Skeletal muscle satellite cell (primary cell): ENCODE results near the gene IRF1.

Source experiments
- H3K27me3 ChIP-seq: 2 replicates; pipeline ENCODE4 v1.7.0; 2013; ENCODE audit warnings: low read length; ENCODE audit not compliant: control insufficient read depth, insufficient read depth
- H3K36me3 ChIP-seq: 2 replicates; pipeline ENCODE4 v1.7.0; 2013; ENCODE audit warnings: mild to moderate bottlenecking, control low read depth, low read length; ENCODE audit not compliant: insufficient read depth
- H3K4me1 ChIP-seq: 2 replicates; pipeline ENCODE4 v1.7.0; 2013; ENCODE audit warnings: low read length; ENCODE audit not compliant: control insufficient read depth, insufficient read depth
- H3K4me2 ChIP-seq: 2 replicates; pipeline ENCODE4 v1.7.0; 2013; ENCODE audit warnings: mild to moderate bottlenecking, low read length
- H3K4me3 ChIP-seq: 2 replicates; pipeline ENCODE4 v1.7.0; 2013; ENCODE audit warnings: low read length
- H3K9ac ChIP-seq: 2 replicates; pipeline ENCODE4 v1.7.0; 2013; ENCODE audit warnings: mild to moderate bottlenecking, low read depth, low read length, moderate library complexity
- H3K9me3 ChIP-seq: replicated peaks from 2 replicates; pipeline ENCODE4 v1.7.0; 2013; ENCODE audit warnings: mild to moderate bottlenecking, control low read depth, low read length

IRF1 gene

GRCh38 chr5:132460846-132461568, 29.6 kb downstream of the IRF1 start:
- no peak overlapping the region for H3K4me3 ChIP-seq
- no peak overlapping the region for H3K9ac ChIP-seq

DNA sequence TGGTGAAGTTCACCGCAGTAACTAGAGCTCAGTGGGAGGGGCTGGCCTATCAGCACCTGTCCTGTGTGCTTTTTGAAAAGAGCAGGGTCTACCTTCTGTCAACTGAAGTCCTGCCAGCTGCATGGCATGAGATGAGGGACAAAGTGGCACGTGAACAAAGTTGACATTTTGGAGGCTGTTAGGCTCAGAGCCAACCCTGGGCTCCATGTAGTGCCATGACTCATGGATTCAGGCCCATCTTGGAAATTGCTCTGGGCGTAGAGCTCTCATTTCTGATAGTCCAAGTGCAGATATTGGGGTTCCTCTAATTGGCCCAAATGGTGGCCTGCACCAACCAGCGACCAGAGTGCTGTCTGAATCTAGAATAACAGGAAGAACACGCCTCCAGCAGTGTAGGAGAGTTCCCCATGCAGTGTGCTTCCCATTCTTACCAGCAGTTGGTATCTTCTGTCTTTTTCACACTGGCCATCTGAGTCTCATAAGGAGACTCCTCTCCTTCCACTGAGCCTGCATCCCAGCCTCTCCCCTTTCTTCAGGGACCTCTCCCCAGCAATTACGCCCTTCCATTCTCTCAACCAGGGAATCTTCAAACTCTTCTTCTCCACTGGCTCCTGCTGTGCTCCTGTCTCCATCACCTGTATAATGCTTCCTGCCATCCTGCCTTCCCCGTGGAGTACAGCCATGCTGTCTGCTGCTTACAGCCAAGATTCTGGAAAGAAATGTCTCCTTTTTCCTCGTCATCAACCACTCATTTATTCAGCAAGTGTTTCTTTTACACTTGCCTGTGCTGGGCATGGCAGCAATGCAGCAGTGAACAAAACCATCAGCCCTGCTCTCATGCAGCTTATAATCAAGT, 30.4 kb downstream of the IRF1 start:
- Histone ChIP-seq H3K9ac (no peak overlapping the region), H3K4me3 (no peak overlapping the region), H3K27me3 (no peaks in the 10 kb centered on the region), H3K4me2 (no peak overlapping the region), H3K36me3 (no peaks in the 10 kb centered on the region), H3K4me1 (peaks cover 63% of the 10 kb centered on the region), H3K9me3 (no peaks in the 10 kb centered on the region)

More at GRCh38 chr5:132460846-132461568, 29.6 kb downstream of the IRF1 start:
- no peaks in the 10 kb centered on the region for H3K9me3 ChIP-seq
- peaks cover 62% of the 10 kb centered on the region for H3K4me1 ChIP-seq
- H3K4me2 ChIP-seq: no peak overlapping the region
- H3K27me3 ChIP-seq: no peaks in the 10 kb centered on the region
- H3K36me3 ChIP-seq: no peaks in the 10 kb centered on the region

DNA sequence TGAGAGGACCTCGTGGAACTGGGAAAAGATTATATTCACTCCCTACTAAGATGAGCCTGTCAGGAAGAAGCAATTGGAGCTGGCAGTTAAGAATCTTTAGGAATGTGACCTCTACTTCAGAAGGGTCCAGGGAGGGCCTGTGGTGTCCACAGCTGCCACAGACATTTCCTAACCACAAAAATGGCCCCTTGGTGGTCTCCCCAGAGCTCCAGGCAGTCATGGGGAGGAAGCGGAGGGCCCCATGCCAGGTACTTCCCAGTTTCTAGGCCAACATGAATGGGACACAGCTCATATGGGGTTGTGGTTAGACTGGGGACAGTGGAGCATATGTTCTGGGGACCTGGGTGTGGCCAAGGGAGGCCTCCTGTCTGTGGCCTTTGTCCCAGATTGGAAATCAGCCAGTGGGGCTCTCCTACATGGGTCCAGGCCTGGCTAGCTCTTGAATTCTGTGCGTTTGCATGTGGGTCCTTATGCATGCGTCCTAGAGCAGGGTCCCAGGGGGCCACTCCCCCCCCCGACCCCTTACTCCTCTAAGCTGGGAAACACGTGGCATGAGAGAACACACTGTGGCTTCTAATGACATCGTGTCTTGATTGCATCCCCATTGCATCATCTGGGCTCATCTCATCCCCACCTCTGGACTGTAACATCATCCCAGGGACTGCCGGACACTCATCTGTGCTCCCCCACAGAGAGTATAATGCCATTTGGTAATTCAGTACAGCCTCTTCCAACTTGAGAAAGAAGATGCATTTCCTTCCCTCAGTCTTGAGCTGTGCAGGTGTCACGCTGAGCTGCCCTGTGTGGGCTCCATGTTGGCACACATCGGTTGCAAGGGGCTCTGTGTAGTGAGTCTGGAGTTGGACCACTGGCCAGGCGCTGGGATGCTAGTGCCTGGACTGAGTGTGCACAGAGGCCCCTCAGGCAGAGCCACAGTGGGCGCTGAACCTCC, 31.3 kb downstream of the IRF1 start:
- Histone ChIP-seq H3K4me1 (peaks cover 54% of the 10 kb centered on the region), H3K36me3 (no peaks in the 10 kb centered on the region), H3K4me3 (no peak overlapping the region), H3K4me2 (no peak overlapping the region), H3K9ac (no peak overlapping the region), H3K9me3 (no peaks in the 10 kb centered on the region), H3K27me3 (no peaks in the 10 kb centered on the region)

DNA sequence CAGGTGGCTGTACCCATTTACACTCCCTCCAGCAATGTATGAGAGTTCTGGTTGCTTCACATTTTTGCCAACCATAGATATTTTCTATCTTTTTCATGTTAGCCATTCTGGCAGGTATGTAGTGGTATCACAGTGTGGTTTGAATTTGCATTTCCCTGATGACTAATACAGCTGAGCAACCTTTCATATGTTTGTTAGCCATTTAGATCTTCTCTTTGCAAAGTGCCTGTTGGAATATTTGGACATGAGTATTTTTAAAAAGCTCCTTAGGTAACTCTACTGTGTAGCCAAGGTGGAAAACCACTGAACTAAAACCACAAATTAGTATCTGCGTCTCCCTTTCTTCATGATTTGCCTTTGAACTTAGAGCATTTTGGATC, 31.9 kb downstream of the IRF1 start:
- H3K4me1 ChIP-seq: peaks cover 47% of the 10 kb centered on the region
- H3K36me3 ChIP-seq: no peaks in the 10 kb centered on the region
- H3K27me3 ChIP-seq: no peaks in the 10 kb centered on the region
- no peak overlapping the region for H3K4me2 ChIP-seq
- no peak overlapping the region for H3K4me3 ChIP-seq
- H3K9me3 ChIP-seq: no peaks in the 10 kb centered on the region
- H3K9ac ChIP-seq: no peak overlapping the region

GRCh38 chr5:132458226-132458560, 32.4 kb downstream of the IRF1 start:
- H3K4me1 ChIP-seq: peaks cover 47% of the 10 kb centered on the region
- no peaks in the 10 kb centered on the region for H3K36me3 ChIP-seq
- no peaks in the 10 kb centered on the region for H3K9me3 ChIP-seq
- H3K9ac ChIP-seq: no peak overlapping the region
- no peak overlapping the region for H3K4me2 ChIP-seq
- H3K4me3 ChIP-seq: no peak overlapping the region
- no peaks in the 10 kb centered on the region for H3K27me3 ChIP-seq

DNA sequence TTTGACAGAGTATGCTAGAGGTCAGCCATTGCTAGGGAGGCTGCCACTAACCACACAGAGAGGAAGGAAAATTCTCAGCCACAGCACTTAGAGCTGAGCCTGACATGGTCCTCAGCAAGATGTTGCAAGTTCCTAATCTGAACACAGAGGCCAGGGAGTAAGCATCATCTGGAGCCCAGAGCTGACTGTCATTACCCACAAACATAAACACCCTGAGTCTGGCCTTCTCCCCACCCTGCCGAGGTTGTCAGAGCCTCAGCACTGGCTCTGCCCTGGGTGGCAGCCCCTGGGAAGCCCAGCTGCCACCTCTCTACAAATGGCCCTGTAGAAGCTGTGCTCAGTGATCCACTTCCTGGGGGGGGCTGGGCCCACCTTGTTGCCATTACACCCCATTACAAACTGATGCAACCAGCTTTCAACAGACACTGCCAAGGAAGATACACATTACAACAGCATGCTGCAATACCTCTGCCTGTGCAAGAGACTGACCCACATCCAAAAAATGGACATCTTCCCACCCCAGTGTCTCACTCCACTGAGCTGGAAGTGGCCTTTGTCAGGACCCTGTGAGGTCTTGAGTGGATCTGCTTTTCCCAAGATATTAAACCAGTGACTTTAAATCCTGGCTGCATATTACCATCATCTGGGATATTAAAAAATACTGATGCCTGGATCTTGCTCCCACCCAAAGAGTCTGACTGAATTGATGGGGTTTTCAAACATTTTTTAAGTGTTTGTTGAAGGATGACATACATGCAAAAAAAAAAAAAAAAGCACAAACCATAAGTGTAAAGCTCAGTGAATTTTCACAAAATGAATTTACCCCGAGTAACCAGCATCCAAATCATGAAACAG, 33.0 kb downstream of the IRF1 start:
- H3K27me3 ChIP-seq: no peaks in the 10 kb centered on the region
- no peak overlapping the region for H3K4me3 ChIP-seq
- H3K36me3 ChIP-seq: no peaks in the 10 kb centered on the region
- no peak overlapping the region for H3K4me2 ChIP-seq
- peaks cover 47% of the 10 kb centered on the region for H3K4me1 ChIP-seq
- no peaks in the 10 kb centered on the region for H3K9me3 ChIP-seq
- H3K9ac ChIP-seq: no peak overlapping the region

DNA sequence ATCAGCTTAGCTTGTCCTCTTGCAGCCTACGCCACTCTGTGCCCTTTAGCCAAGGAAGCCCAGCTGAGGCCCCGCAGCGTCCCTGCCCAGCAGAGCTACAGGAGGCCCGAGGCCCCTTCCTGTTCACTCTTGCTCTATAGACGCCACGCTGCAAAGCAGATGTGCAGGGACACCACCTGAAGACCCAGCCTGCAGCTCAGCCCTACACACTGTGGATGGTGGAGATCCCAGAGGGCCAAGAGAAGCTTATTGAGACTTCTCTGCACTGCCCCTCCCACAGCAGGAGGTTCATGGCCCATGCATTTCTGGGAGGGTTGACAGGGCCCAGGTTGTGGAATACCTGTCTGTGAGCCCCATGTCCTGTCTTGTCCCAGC, 33.6 kb downstream of the IRF1 start:
- Histone ChIP-seq H3K4me2 (no peak overlapping the region), H3K4me1 (peaks cover 47% of the 10 kb centered on the region), H3K36me3 (no peaks in the 10 kb centered on the region), H3K27me3 (no peaks in the 10 kb centered on the region), H3K4me3 (no peak overlapping the region), H3K9ac (peak overlapping the region; percentile 70), H3K9me3 (no peaks in the 10 kb centered on the region)

GRCh38 chr5:132456296-132456986, 34.1 kb downstream of the IRF1 start:
- H3K9ac ChIP-seq: peak overlapping the region; percentile 70
- H3K36me3 ChIP-seq: no peaks in the 10 kb centered on the region
- peaks cover 47% of the 10 kb centered on the region for H3K4me1 ChIP-seq
- no peaks in the 10 kb centered on the region for H3K9me3 ChIP-seq
- no peaks in the 10 kb centered on the region for H3K27me3 ChIP-seq
- no peak overlapping the region for H3K4me3 ChIP-seq
- H3K4me2 ChIP-seq: peak overlapping the region; percentile 23

GRCh38 chr5:132455614-132456115, 34.9 kb downstream of the IRF1 start:
- H3K36me3 ChIP-seq: no peaks in the 10 kb centered on the region
- H3K4me3 ChIP-seq: no peak overlapping the region
- no peaks in the 10 kb centered on the region for H3K9me3 ChIP-seq
- H3K4me1 ChIP-seq: peaks cover 47% of the 10 kb centered on the region
- H3K27me3 ChIP-seq: no peaks in the 10 kb centered on the region
- H3K9ac ChIP-seq: peak overlapping the region; percentile 70
- no peak overlapping the region for H3K4me2 ChIP-seq

GRCh38 chr5:132454361-132454760, 36.2 kb downstream of the IRF1 start:
- H3K4me1 ChIP-seq: peaks cover 39% of the 10 kb centered on the region
- no peak overlapping the region for H3K4me3 ChIP-seq
- no peak overlapping the region for H3K4me2 ChIP-seq
- no peaks in the 10 kb centered on the region for H3K36me3 ChIP-seq
- H3K9me3 ChIP-seq: no peaks in the 10 kb centered on the region
- H3K9ac ChIP-seq: no peak overlapping the region
- no peaks in the 10 kb centered on the region for H3K27me3 ChIP-seq
